Vagina (tissue), 2 donors: ENCODE data around the gene ZNF385B.

ENCODE experiments used
- CTCF ChIP-seq, 3 experiments: fragments of 450-650 bp in 2 of 3; fragments of 200-600 bp in 1 of 3; sonication (generic) in 1 of 3; IDR thresholded peaks; one replicate each; pipeline ENCODE4 v1.5.1; 2017 to 2019; ENCODE audit warnings: antibody characterized with exemption in 3 of 3, mild to moderate bottlenecking in 2 of 3, moderate library complexity in 2 of 3
- POLR2AphosphoS5 ChIP-seq, 2 donors: sonication (generic); formaldehyde crosslinking; IDR thresholded peaks; one replicate each; pipeline ENCODE4 v1.9.0; 2017; ENCODE audit warnings: antibody characterized with exemption in 2 of 2, mild to moderate bottlenecking in 2 of 2, low read depth in 1 of 2; ENCODE audit not compliant: insufficient read depth in 1 of 2

- TF ChIP-seq CTCF (IDR thresholded peaks at IDR 0.05) = no peak
- TF ChIP-seq POLR2AphosphoS5 (IDR thresholded peaks at IDR 0.05; ENCODE audit: insufficient read depth in 1 of 2, low read depth in 1 of 2) = no peak
Measured at GRCh38 chr2:179802051-179802882, 59.1 kb downstream of the ZNF385B start.
